H1 (cell line): ENCODE measurements around the gene HBM. TPM values are rescaled to one million over a fixed set of nuclear protein-coding genes. Genes with fewer than 3 reads are reported as not detected.

Source experiments
- CTCF ChIA-PET: fragments of 300-600 bp; sonication (Branson Sonifier 250); formaldehyde crosslinking; loops from one replicate; lab custom pipeline; 2021; ENCODE audit not compliant: partially characterized antibody; lab: Charles Lee
- POLR2A ChIA-PET: fragments of 300-600 bp; sonication (Branson Sonifier 250); formaldehyde crosslinking; loops from one replicate; lab custom pipeline; 2021; ENCODE audit warnings: inconsistent platforms; ENCODE audit not compliant: partially characterized antibody; lab: Charles Lee
- DNase-seq, 2 experiments: peaks; one replicate each; pipeline versions ENCODE4 v3.0.0 to v3.0.0-alpha.2; 2010 to 2022; ENCODE audit warnings: low spot score in 2 of 2, low read depth in 1 of 2, mixed read lengths in 1 of 2
- FAIRE-seq: peaks from 2 replicates; lab custom pipeline; 2011; peaks lifted over from hg19 to GRCh38; lab: Jason Lieb, UNC
- H2AFZ ChIP-seq: 2 replicates; pipeline ENCODE4 v1.8.1; 2012; ENCODE audit warnings: low read length, inconsistent platforms
- H2AK5ac ChIP-seq: 2 replicates; pipeline ENCODE4 v1.6.1; 2013; ENCODE audit warnings: low read depth, low read length
- H2BK120ac ChIP-seq: replicated peaks from 2 replicates; pipeline ENCODE3; 2013; ENCODE audit warnings: low read depth, low read length, inconsistent platforms
- H2BK12ac ChIP-seq: 2 replicates; pipeline ENCODE4 v1.6.1; 2013; ENCODE audit warnings: low read depth, low read length
- H2BK15ac ChIP-seq: 2 replicates; pipeline ENCODE4 v1.6.1; 2013; ENCODE audit warnings: low read length
- H2BK20ac ChIP-seq: 2 replicates; pipeline ENCODE4 v1.6.1; 2013; ENCODE audit warnings: low read length
- H2BK5ac ChIP-seq: 2 replicates; pipeline ENCODE4 v1.6.1; 2013; ENCODE audit warnings: low read depth, low read length
- H3K14ac ChIP-seq: 2 replicates; pipeline ENCODE4 v1.6.1; 2013; ENCODE audit warnings: inconsistent platforms; ENCODE audit not compliant: insufficient read length
- H3K18ac ChIP-seq: 2 replicates; pipeline ENCODE4 v1.6.1; 2013; ENCODE audit warnings: low read length; ENCODE audit errors: extremely low read depth
- H3K23ac ChIP-seq: 2 replicates; pipeline ENCODE4 v1.6.1; 2013; ENCODE audit warnings: inconsistent platforms; ENCODE audit not compliant: insufficient read length
- H3K23me2 ChIP-seq: 2 replicates; pipeline ENCODE4 v1.6.1; 2013; ENCODE audit warnings: low read depth, low read length
- H3K27ac ChIP-seq: 2 replicates; pipeline ENCODE4 v1.6.1; 2011; ENCODE audit warnings: low read depth, low read length, inconsistent platforms
- H3K27me3 ChIP-seq, 4 experiments: replicated peaks in 1 of 4; 1 replicate in 1 of 4; 2 replicates in 3 of 4; pipeline versions ENCODE4 v1.6.1 to v1.8.1; 2011 to 2013; ENCODE audit warnings: low read length in 3 of 4, mild to moderate bottlenecking in 3 of 4, inconsistent platforms in 2 of 4, mixed read lengths in 2 of 4, moderate library complexity in 1 of 4; ENCODE audit not compliant: control insufficient read depth in 3 of 4, insufficient read depth in 3 of 4; ENCODE audit errors: extremely low read depth in 1 of 4
- H3K36me3 ChIP-seq, 4 experiments: 2 replicates each; pipeline versions ENCODE4 v1.6.1 to v1.8.1; 2011 to 2013; ENCODE audit warnings: mild to moderate bottlenecking in 4 of 4, low read length in 3 of 4, moderate library complexity in 2 of 4, control low read depth in 1 of 4, inconsistent platforms in 1 of 4; ENCODE audit not compliant: insufficient read depth in 4 of 4, control insufficient read depth in 2 of 4
- H3K4ac ChIP-seq: replicated peaks from 2 replicates; pipeline ENCODE3; 2013; ENCODE audit warnings: low read length, low read depth, mixed read lengths, inconsistent platforms; ENCODE audit not compliant: insufficient read length
- H3K4me1 ChIP-seq, 4 experiments: replicated peaks in 1 of 4; 1 replicate in 1 of 4; 2 replicates in 3 of 4; pipeline versions ENCODE4 v1.6.1 to v1.8.1; 2011 to 2013; ENCODE audit warnings: low read length in 3 of 4, inconsistent platforms in 2 of 4, mixed read lengths in 1 of 4; ENCODE audit not compliant: insufficient read depth in 4 of 4, control insufficient read depth in 3 of 4
- H3K4me2 ChIP-seq, 2 experiments: 2 replicates each; pipeline versions ENCODE4 v1.6.1 to v1.8.1; 2011 to 2013; ENCODE audit warnings: low read depth in 2 of 2, low read length in 2 of 2, control low read depth in 1 of 2, inconsistent platforms in 1 of 2, mild to moderate bottlenecking in 1 of 2; ENCODE audit not compliant: insufficient read depth in 1 of 2
- H3K4me3 ChIP-seq, 4 experiments: fragments of 200-600, 300-600 bp in 1 of 4; sonication (generic), shearing (Covaris generic), sonication (Bioruptor Twin) in 1 of 4; 2 replicates each; pipeline versions ENCODE4 v1.5.1 to v1.8.1; 2011 to 2016; ENCODE audit warnings: low read length in 4 of 4, low read depth in 3 of 4, control low read depth in 2 of 4, inconsistent platforms in 2 of 4, mild to moderate bottlenecking in 2 of 4, mixed read lengths in 1 of 4, moderate library complexity in 1 of 4; ENCODE audit not compliant: insufficient read depth in 2 of 4; ENCODE audit errors: extremely low read depth in 1 of 4
- H3K56ac ChIP-seq: replicated peaks from 2 replicates; pipeline ENCODE3; 2013; ENCODE audit warnings: low read depth, mild to moderate bottlenecking, mixed read lengths, low read length, inconsistent platforms; ENCODE audit not compliant: insufficient read length
- H3K79me1 ChIP-seq: 2 replicates; pipeline ENCODE4 v1.6.1; 2013; ENCODE audit warnings: low read depth, low read length, control low read depth
- H3K79me2 ChIP-seq, 2 experiments: 2 replicates each; pipeline versions ENCODE4 v1.6.1 to v1.8.1; 2012 to 2013; ENCODE audit warnings: low read length in 2 of 2, mild to moderate bottlenecking in 2 of 2, inconsistent platforms in 1 of 2; ENCODE audit not compliant: insufficient read depth in 2 of 2, control insufficient read depth in 1 of 2
- H3K9ac ChIP-seq, 4 experiments: replicated peaks in 1 of 4; 1 replicate in 1 of 4; 2 replicates in 3 of 4; pipeline versions ENCODE4 v1.6.1 to v1.8.1; 2011 to 2013; ENCODE audit warnings: low read depth in 3 of 4, low read length in 3 of 4, control low read depth in 2 of 4, mild to moderate bottlenecking in 2 of 4, moderate library complexity in 2 of 4, inconsistent platforms in 1 of 4; ENCODE audit errors: extremely low read depth in 1 of 4
- H3K9me3 ChIP-seq, 2 experiments: 2 replicates each; pipeline versions ENCODE4 v1.6.1 to v1.8.1; 2012 to 2013; ENCODE audit warnings: mild to moderate bottlenecking in 2 of 2, moderate library complexity in 2 of 2, control low read depth in 1 of 2, inconsistent platforms in 1 of 2, low read depth in 1 of 2, low read length in 1 of 2, mixed read lengths in 1 of 2; ENCODE audit not compliant: insufficient read depth in 2 of 2
- H4K20me1 ChIP-seq, 2 experiments: replicated peaks in 1 of 2; 2 replicates each; pipeline versions ENCODE3 to v1.8.1; 2011 to 2013; ENCODE audit warnings: inconsistent platforms in 2 of 2, low read length in 2 of 2, mild to moderate bottlenecking in 1 of 2; ENCODE audit not compliant: insufficient read depth in 2 of 2, control insufficient read depth in 1 of 2
- H4K5ac ChIP-seq: 2 replicates; pipeline ENCODE4 v1.6.1; 2013; ENCODE audit warnings: low read length, low read depth, mixed read lengths, inconsistent platforms; ENCODE audit not compliant: insufficient read length
- H4K8ac ChIP-seq: 2 replicates; pipeline ENCODE4 v1.8.0; 2013; ENCODE audit warnings: mild to moderate bottlenecking, moderate library complexity, low read length, inconsistent platforms; ENCODE audit not compliant: insufficient read depth; ENCODE audit errors: extremely low read depth
- H4K91ac ChIP-seq: replicated peaks from 2 replicates; pipeline ENCODE3; 2013; ENCODE audit warnings: low read length, mixed read lengths, inconsistent platforms; ENCODE audit not compliant: insufficient read length
- BACH1 ChIP-seq: IDR thresholded peaks from 2 replicates; pipeline ENCODE4 v1.6.1; 2012; ENCODE audit warnings: low read length, improper control_type of control experiment
- FOSL1 ChIP-seq: IDR thresholded peaks from 2 replicates; pipeline ENCODE4 v1.6.1; 2011; ENCODE audit warnings: mild to moderate bottlenecking, low read depth, low read length, moderate library complexity; ENCODE audit not compliant: insufficient read depth
- NRF1 ChIP-seq: IDR thresholded peaks from 2 replicates; pipeline ENCODE4 v1.6.1; 2011; ENCODE audit warnings: mild to moderate bottlenecking, low read depth, low read length, improper control_type of control experiment
- POLR2A ChIP-seq, 2 experiments: IDR thresholded peaks; 1 replicate in 1 of 2; 2 replicates in 1 of 2; pipeline ENCODE4 v1.6.1; 2011; ENCODE audit warnings: low read depth in 2 of 2, low read length in 2 of 2, mild to moderate bottlenecking in 2 of 2; ENCODE audit errors: control extremely low read depth in 1 of 2
- RBBP5 ChIP-seq: IDR thresholded peaks from 2 replicates; pipeline ENCODE4 v1.7.1; 2012; ENCODE audit warnings: low read depth, mild to moderate bottlenecking, inconsistent platforms, low read length, moderate library complexity, borderline replicate concordance
- TBP ChIP-seq: IDR thresholded peaks from 2 replicates; pipeline ENCODE4 v1.6.1; 2011; ENCODE audit warnings: low read depth, low read length, improper control_type of control experiment
- WGBS, 2 experiments: shearing (Covaris generic) in 1 of 2; methylation state at CpG; one replicate each; pipeline versions ENCODE4 v1.1.6 to v1.1.7; 2013 to 2015; ENCODE audit warnings: low lambda C conversion rate in 2 of 2, mixed read lengths in 2 of 2, inconsistent platforms in 1 of 2, low coverage in 1 of 2, missing lambda C conversion rate in 1 of 2; ENCODE audit not compliant: insufficient replicate concordance in 2 of 2, insufficient coverage in 1 of 2, insufficient read length in 1 of 2; ENCODE audit errors: extremely low coverage in 1 of 2, missing lambda C conversion rate in 1 of 2; 5-methylcytosine and 5-hydroxymethylcytosine counted together
- polyA plus RNA-seq, 7 experiments: library from polyadenylated mRNA; depleted of rRNA in 3 of 7; stranded (reverse) in 5 of 7; unstranded in 2 of 7; fragments of >200 nt in 5 of 7; fragments of 200-250 nt in 2 of 7; gene quantifications; 1 replicate in 5 of 7; 2 replicates in 1 of 7; 4 replicates in 1 of 7; pipeline versions ENCODE4 v1.2.1 to v1.2.3, GENCODE V29; 2011 to 2013; ENCODE audit warnings: missing spikeins in 2 of 7, mixed read lengths in 2 of 7
- total RNA-seq: library from RNA; stranded (reverse); fragmentation: NEBNext Ultra II Directional; extraction: Animal tissue kit (Norgen Biotek cat#: 25700); gene quantifications from 2 replicates; pipeline ENCODE4 v1.2.1, GENCODE V29; 2021
- TF ChIP-seq, protein P1 (sequence below), 3 experiments: IDR thresholded peaks; 1 replicate in 2 of 3; 2 replicates in 1 of 3; pipeline versions ENCODE4 v1.5.1 to v1.6.1; 2011; ENCODE audit warnings: low read length in 3 of 3, mild to moderate bottlenecking in 3 of 3, inconsistent platforms in 2 of 3, low read depth in 1 of 3, moderate library complexity in 1 of 3; ENCODE audit not compliant: insufficient read depth in 1 of 3; ENCODE audit errors: control extremely low read depth in 1 of 3
- TF ChIP-seq, protein P2 (sequence below): IDR thresholded peaks from 2 replicates; pipeline ENCODE4 v1.6.1; 2011; ENCODE audit warnings: low read depth, mild to moderate bottlenecking, low read length; ENCODE audit not compliant: insufficient read depth
- TF ChIP-seq, protein P3 (sequence below): IDR thresholded peaks from 2 replicates; pipeline ENCODE4 v1.6.1; 2012; ENCODE audit warnings: inconsistent platforms

HBM gene
- total and polyA plus RNA-seq, 2 of the 8 experiments (the other 6 are each of a cell fraction or from before 2014, with no cell fraction given): 0.88 TPM; not detected in 1

DNA sequence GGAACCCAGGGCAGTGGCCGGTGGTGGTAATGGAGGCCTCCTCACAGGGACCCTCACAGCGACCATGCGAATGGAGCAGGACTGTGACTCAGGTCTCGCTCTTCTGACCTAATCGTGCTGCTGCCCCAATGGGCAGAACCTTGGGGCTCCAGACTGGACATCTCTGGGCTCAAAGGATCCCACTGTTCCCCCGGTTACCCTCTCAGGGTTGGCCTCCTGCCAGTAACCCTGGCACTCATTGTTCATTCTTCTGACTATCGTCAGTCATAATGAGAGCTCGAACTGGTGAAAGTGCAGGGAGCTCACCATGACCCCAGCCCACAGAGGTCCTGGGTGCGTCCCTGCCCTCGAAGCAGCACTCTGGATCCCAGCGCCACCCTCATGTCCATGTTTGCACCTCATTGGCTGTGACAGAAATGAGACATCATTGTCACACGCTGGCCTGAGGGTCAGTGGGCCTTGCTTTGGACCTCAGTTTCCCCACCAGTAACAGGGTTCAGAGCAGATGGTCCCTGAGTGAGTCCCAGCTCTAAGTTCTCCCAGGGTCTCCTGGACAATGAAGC, 23.3 kb upstream of the HBM start:
- peak overlapping the region; percentile 45; the same call in 1 of the 2 replicates for H4K8ac ChIP-seq
- no peaks in the 10 kb centered on the region; a peak in 1 of 4 replicates for H3K79me2 ChIP-seq
- no peaks in the 10 kb centered on the region for H3K79me1 ChIP-seq
- no peak overlapping the region for H3K4me2 ChIP-seq
- H3K9ac ChIP-seq: no peak overlapping the region
- H3K4me3 ChIP-seq: no peak overlapping the region
- no peak overlapping the region for H2AK5ac ChIP-seq
- peak overlapping the region; percentile 21; the same call in 1 of the 2 replicates for H2BK20ac ChIP-seq
- DNase-seq (no peak), FAIRE-seq (no peak)
- no peak overlapping the region for H3K18ac ChIP-seq
- POLR2A ChIA-PET: interaction anchor here (1.8 kb wide), 1 partner anchor 10 kb away, joined by 4 read pairs; no protein-coding TSS in a partner anchor
- H2BK15ac ChIP-seq: 0 out of 2 replicates have a peak overlapping the region, but pooled peaks have one; percentile 46
- H3K14ac ChIP-seq: no peak overlapping the region
- H3K4ac ChIP-seq: no peak overlapping the region
- H3K4me1 ChIP-seq: no peaks in the 10 kb centered on the region; a peak in 1 of 7 replicates
- H2AFZ ChIP-seq: no peak overlapping the region
- H3K56ac ChIP-seq: no peak overlapping the region
- no peak overlapping the region for H2BK120ac ChIP-seq
- no peaks in the 10 kb centered on the region for H3K36me3 ChIP-seq
- 94% methylated on average over 12 of the region's 12 CpGs; no CpG with 5 or more reads in 1 of the 2 experiments for whole genome bisulfite sequencing, 2 experiments
- H4K5ac ChIP-seq: no peak overlapping the region
- H3K27me3 ChIP-seq: no peaks in the 10 kb centered on the region
- CTCF ChIA-PET: interaction anchor here (1.0 to 2.4 kb wide), 3 partner anchors 22 to 35 kb away, joined by 3 to 8 read pairs (median 3); no protein-coding TSS in a partner anchor
- H4K20me1 ChIP-seq: no peaks in the 10 kb centered on the region
- H2BK5ac ChIP-seq: no peak overlapping the region
- H4K91ac ChIP-seq: no peak overlapping the region
- no peaks in the 10 kb centered on the region for H3K9me3 ChIP-seq
- no peak overlapping the region for H3K27ac ChIP-seq
- no peak overlapping the region for H2BK12ac ChIP-seq
- no peaks in the 10 kb centered on the region for H3K23me2 ChIP-seq
- no peak overlapping the region for H3K23ac ChIP-seq
- TF ChIP-seq POLR2A (IDR thresholded peaks at IDR 0.05; ENCODE audit: control extremely low read depth in 1 of 2, low read depth in 2 of 2, low read length in 2 of 2): no peak
- TF ChIP-seq, protein P1, sequence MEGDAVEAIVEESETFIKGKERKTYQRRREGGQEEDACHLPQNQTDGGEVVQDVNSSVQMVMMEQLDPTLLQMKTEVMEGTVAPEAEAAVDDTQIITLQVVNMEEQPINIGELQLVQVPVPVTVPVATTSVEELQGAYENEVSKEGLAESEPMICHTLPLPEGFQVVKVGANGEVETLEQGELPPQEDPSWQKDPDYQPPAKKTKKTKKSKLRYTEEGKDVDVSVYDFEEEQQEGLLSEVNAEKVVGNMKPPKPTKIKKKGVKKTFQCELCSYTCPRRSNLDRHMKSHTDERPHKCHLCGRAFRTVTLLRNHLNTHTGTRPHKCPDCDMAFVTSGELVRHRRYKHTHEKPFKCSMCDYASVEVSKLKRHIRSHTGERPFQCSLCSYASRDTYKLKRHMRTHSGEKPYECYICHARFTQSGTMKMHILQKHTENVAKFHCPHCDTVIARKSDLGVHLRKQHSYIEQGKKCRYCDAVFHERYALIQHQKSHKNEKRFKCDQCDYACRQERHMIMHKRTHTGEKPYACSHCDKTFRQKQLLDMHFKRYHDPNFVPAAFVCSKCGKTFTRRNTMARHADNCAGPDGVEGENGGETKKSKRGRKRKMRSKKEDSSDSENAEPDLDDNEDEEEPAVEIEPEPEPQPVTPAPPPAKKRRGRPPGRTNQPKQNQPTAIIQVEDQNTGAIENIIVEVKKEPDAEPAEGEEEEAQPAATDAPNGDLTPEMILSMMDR (IDR thresholded peaks at IDR 0.05; ENCODE audit: control extremely low read depth in 1 of 3, insufficient read depth in 1 of 3, low read depth in 1 of 3, low read length in 3 of 3): no peak
- TF ChIP-seq NRF1: no peak
- TF ChIP-seq, protein P2, sequence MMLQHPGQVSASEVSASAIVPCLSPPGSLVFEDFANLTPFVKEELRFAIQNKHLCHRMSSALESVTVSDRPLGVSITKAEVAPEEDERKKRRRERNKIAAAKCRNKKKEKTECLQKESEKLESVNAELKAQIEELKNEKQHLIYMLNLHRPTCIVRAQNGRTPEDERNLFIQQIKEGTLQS: no peak
- TF ChIP-seq, protein P3, sequence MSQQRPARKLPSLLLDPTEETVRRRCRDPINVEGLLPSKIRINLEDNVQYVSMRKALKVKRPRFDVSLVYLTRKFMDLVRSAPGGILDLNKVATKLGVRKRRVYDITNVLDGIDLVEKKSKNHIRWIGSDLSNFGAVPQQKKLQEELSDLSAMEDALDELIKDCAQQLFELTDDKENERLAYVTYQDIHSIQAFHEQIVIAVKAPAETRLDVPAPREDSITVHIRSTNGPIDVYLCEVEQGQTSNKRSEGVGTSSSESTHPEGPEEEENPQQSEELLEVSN: no peak
- TF ChIP-seq FOSL1: no peak
- TF ChIP-seq RBBP5: no peak
- TF ChIP-seq BACH1: no peak
- TF ChIP-seq TBP: no peak
